ENCODE results near the gene GSK3A. TPM values are rescaled to one million over a fixed set of nuclear protein-coding genes. Genes with fewer than 3 reads are reported as not detected.

Gene GSK3A
- total and polyA plus RNA-seq, 9 of the 15 experiments (the other 6 are each of a cell fraction or from before 2014, with no cell fraction given) = 0.62 to 90.7 (median 33.3) TPM

DNA sequence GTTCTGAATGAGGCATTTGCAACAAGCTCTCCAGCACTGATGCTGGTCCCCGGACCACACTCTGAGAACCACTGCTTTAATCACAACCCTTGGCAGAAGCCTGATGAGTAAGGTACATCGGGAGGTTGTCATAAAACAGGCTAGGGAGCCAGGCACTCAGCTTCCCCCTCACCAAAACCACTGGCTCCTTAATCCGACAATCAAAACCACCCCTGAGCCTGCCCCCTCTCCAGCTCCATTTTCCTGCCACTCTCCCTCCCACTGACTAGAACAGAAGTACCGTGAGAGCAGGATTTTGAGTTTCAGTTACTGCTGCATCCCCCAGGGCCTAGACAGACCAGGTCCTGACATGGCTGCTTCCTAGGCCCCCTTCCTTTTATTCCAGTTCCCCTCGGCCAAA, 7.2 kb downstream of the GSK3A start:
- WGBS (ENCODE audit: insufficient coverage, low coverage, missing lambda C conversion rate) = 95% methylated on average over 5 of the region's 5 CpGs
- Histone ChIP-seq H4K20me1 (replicated peaks; ENCODE audit: control insufficient read depth, insufficient read depth, low read length) (peaks cover 17% of the 10 kb centered on the region), H3K9me3 (replicated peaks; ENCODE audit: control insufficient read depth, insufficient read depth, low read depth, low read length) (no peaks in the 10 kb centered on the region), H2AFZ (ENCODE audit: low read depth, low read length) (no peak overlapping the region), H3K36me3 (ENCODE audit: control insufficient read depth, insufficient read depth, low read length) (peaks cover 89% of the 10 kb centered on the region), H3K9me1 (ENCODE audit: control insufficient read depth, insufficient read depth, low read length) (peaks cover 3% of the 10 kb centered on the region), H3K27ac (ENCODE audit: extremely low read depth, low read depth, low read length) (no peak overlapping the region), H3K4me2 (ENCODE audit: insufficient read depth, low read length) (no peak overlapping the region), H3K4me3 (no peak overlapping the region), H3K27me3 (ENCODE audit: control insufficient read depth in 2 of 2, insufficient read depth in 2 of 2, low read length in 2 of 2) (no peaks in the 10 kb centered on the region), H3K4me1 (replicated peaks in 1 of 2; ENCODE audit: control insufficient read depth in 2 of 2, insufficient read depth in 2 of 2, low read length in 2 of 2) (peaks cover under 1 to 5% of the 10 kb centered on the region in 2 experiments; a peak in 4 of 5 replicates), H3K9ac (ENCODE audit: insufficient read depth in 1 of 2, low read depth in 2 of 2, low read length in 2 of 2) (no peak overlapping the region), H3K79me2 (ENCODE audit: control insufficient read depth, insufficient read depth, low read length) (peaks cover 21% of the 10 kb centered on the region)
- ATAC-seq (no peak), FAIRE-seq (no peak), DNase-seq (ENCODE audit: extremely low read depth in 1 of 4, low spot score in 3 of 4) (no peak)
- ChIA-PET POLR2A (interaction anchor here (0.6 to 11.7 kb wide), 7 partner anchors 8 to 1952 kb away, joined by 3 to 116 read pairs (median 3); no protein-coding TSS in a partner anchor), CTCF (ENCODE audit: low intra/inter-chr PET ratio) (no interaction called here)
- BruUV-seq (replicated peaks) = no TSS peak
- TF ChIP-seq SMARCE1 (IDR thresholded peaks at IDR 0.05) = no peak
- TF ChIP-seq, protein P1, sequence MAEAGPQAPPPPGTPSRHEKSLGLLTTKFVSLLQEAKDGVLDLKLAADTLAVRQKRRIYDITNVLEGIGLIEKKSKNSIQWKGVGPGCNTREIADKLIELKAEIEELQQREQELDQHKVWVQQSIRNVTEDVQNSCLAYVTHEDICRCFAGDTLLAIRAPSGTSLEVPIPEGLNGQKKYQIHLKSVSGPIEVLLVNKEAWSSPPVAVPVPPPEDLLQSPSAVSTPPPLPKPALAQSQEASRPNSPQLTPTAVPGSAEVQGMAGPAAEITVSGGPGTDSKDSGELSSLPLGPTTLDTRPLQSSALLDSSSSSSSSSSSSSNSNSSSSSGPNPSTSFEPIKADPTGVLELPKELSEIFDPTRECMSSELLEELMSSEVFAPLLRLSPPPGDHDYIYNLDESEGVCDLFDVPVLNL (CRISPR knock-in tag; IDR thresholded peaks at IDR 0.05; ENCODE audit: low read depth) = no peak
- TF ChIP-seq ZNF232 (CRISPR knock-in tag; IDR thresholded peaks at IDR 0.05) = no peak
- TF ChIP-seq, protein P2, sequence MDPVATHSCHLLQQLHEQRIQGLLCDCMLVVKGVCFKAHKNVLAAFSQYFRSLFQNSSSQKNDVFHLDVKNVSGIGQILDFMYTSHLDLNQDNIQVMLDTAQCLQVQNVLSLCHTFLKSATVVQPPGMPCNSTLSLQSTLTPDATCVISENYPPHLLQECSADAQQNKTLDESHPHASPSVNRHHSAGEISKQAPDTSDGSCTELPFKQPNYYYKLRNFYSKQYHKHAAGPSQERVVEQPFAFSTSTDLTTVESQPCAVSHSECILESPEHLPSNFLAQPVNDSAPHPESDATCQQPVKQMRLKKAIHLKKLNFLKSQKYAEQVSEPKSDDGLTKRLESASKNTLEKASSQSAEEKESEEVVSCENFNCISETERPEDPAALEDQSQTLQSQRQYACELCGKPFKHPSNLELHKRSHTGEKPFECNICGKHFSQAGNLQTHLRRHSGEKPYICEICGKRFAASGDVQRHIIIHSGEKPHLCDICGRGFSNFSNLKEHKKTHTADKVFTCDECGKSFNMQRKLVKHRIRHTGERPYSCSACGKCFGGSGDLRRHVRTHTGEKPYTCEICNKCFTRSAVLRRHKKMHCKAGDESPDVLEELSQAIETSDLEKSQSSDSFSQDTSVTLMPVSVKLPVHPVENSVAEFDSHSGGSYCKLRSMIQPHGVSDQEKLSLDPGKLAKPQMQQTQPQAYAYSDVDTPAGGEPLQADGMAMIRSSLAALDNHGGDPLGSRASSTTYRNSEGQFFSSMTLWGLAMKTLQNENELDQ (CRISPR knock-in tag; IDR thresholded peaks at IDR 0.05; ENCODE audit: borderline replicate concordance) = no peak
- TF ChIP-seq PML (IDR thresholded peaks at IDR 0.05; ENCODE audit: low read length) = no peak
- TF ChIP-seq NR1H2 (CRISPR knock-in tag; IDR thresholded peaks at IDR 0.05) = no peak
- TF ChIP-seq, protein P3, sequence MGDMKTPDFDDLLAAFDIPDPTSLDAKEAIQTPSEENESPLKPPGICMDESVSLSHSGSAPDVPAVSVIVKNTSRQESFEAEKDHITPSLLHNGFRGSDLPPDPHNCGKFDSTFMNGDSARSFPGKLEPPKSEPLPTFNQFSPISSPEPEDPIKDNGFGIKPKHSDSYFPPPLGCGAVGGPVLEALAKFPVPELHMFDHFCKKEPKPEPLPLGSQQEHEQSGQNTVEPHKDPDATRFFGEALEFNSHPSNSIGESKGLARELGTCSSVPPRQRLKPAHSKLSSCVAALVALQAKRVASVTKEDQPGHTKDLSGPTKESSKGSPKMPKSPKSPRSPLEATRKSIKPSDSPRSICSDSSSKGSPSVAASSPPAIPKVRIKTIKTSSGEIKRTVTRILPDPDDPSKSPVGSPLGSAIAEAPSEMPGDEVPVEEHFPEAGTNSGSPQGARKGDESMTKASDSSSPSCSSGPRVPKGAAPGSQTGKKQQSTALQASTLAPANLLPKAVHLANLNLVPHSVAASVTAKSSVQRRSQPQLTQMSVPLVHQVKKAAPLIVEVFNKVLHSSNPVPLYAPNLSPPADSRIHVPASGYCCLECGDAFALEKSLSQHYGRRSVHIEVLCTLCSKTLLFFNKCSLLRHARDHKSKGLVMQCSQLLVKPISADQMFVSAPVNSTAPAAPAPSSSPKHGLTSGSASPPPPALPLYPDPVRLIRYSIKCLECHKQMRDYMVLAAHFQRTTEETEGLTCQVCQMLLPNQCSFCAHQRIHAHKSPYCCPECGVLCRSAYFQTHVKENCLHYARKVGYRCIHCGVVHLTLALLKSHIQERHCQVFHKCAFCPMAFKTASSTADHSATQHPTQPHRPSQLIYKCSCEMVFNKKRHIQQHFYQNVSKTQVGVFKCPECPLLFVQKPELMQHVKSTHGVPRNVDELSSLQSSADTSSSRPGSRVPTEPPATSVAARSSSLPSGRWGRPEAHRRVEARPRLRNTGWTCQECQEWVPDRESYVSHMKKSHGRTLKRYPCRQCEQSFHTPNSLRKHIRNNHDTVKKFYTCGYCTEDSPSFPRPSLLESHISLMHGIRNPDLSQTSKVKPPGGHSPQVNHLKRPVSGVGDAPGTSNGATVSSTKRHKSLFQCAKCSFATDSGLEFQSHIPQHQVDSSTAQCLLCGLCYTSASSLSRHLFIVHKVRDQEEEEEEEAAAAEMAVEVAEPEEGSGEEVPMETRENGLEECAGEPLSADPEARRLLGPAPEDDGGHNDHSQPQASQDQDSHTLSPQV (IDR thresholded peaks at IDR 0.05) = no peak
- TF ChIP-seq NUFIP1 (IDR thresholded peaks at IDR 0.05; ENCODE audit: partially characterized antibody) = no peak
- TF ChIP-seq, protein P4, sequence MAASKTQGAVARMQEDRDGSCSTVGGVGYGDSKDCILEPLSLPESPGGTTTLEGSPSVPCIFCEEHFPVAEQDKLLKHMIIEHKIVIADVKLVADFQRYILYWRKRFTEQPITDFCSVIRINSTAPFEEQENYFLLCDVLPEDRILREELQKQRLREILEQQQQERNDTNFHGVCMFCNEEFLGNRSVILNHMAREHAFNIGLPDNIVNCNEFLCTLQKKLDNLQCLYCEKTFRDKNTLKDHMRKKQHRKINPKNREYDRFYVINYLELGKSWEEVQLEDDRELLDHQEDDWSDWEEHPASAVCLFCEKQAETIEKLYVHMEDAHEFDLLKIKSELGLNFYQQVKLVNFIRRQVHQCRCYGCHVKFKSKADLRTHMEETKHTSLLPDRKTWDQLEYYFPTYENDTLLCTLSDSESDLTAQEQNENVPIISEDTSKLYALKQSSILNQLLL (CRISPR knock-in tag; IDR thresholded peaks at IDR 0.05; ENCODE audit: borderline replicate concordance) = no peak
- TF ChIP-seq CCAR2 (IDR thresholded peaks at IDR 0.05; ENCODE audit: low read depth, low read length) = no peak
- no peak for TF ChIP-seq ZNF263 (CRISPR knock-in tag; IDR thresholded peaks at IDR 0.05; ENCODE audit: borderline replicate concordance)
- intact Hi-C loops (cut with micrococcal nuclease) (no loop called here), in situ Hi-C loops (cut with MboI) (no loop called here)
